ENCODE results near the gene TTI1.

The TTI1 gene

GRCh38 chr20:37956107-37956585, 77.1 kb downstream of the TTI1 start:
- H3K27ac Mint-ChIP-seq: no peak overlapping the region
- H3K27me3 Mint-ChIP-seq: peaks cover 4% of the 10 kb centered on the region
- H3K4me3 Mint-ChIP-seq: no peak overlapping the region
- peaks cover 7% of the 10 kb centered on the region for H3K9me3 Mint-ChIP-seq (ENCODE audit: low read depth)
- H3K4me1 Mint-ChIP-seq (ENCODE audit: low read depth): no peaks in the 10 kb centered on the region
- peaks cover 4% of the 10 kb centered on the region for H3K36me3 Mint-ChIP-seq

GRCh38 chr20:37955511-37955910, 77.7 kb downstream of the TTI1 start:
- H3K4me1 Mint-ChIP-seq (ENCODE audit: low read depth): no peaks in the 10 kb centered on the region
- H3K27ac Mint-ChIP-seq: no peak overlapping the region
- H3K4me3 Mint-ChIP-seq: no peak overlapping the region
- H3K27me3 Mint-ChIP-seq: peaks cover 4% of the 10 kb centered on the region
- peaks cover 7% of the 10 kb centered on the region for H3K9me3 Mint-ChIP-seq (ENCODE audit: low read depth)
- no peaks in the 10 kb centered on the region for H3K36me3 Mint-ChIP-seq

- peaks cover 3% of the 10 kb centered on the region for H3K9me3 Mint-ChIP-seq (ENCODE audit: low read depth)
- H3K36me3 Mint-ChIP-seq: no peaks in the 10 kb centered on the region
- H3K27ac Mint-ChIP-seq: no peak overlapping the region
- no peaks in the 10 kb centered on the region for H3K4me1 Mint-ChIP-seq (ENCODE audit: low read depth)
- H3K4me3 Mint-ChIP-seq: no peak overlapping the region
- H3K27me3 Mint-ChIP-seq: peaks cover 4% of the 10 kb centered on the region
Observed at GRCh38 chr20:37954626-37955025, 78.6 kb downstream of the TTI1 start.

- no peaks in the 10 kb centered on the region for H3K36me3 Mint-ChIP-seq
- peaks cover 4% of the 10 kb centered on the region for H3K27me3 Mint-ChIP-seq
- H3K27ac Mint-ChIP-seq: no peak overlapping the region
- H3K9me3 Mint-ChIP-seq (ENCODE audit: low read depth): no peaks in the 10 kb centered on the region
- no peak overlapping the region for H3K4me3 Mint-ChIP-seq
- no peaks in the 10 kb centered on the region for H3K4me1 Mint-ChIP-seq (ENCODE audit: low read depth)
Observed at GRCh38 chr20:37954190-37954589, 79.1 kb downstream of the TTI1 start.

GRCh38 chr20:37948956-37949355, 84.3 kb downstream of the TTI1 start:
- H3K27me3 Mint-ChIP-seq: no peaks in the 10 kb centered on the region
- peaks cover 6% of the 10 kb centered on the region for H3K36me3 Mint-ChIP-seq
- H3K4me3 Mint-ChIP-seq: no peak overlapping the region
- H3K27ac Mint-ChIP-seq: no peak overlapping the region
- no peaks in the 10 kb centered on the region for H3K9me3 Mint-ChIP-seq (ENCODE audit: low read depth)
- no peaks in the 10 kb centered on the region for H3K4me1 Mint-ChIP-seq (ENCODE audit: low read depth)

GRCh38 chr20:37947943-37948342, 85.3 kb downstream of the TTI1 start:
- Mint-ChIP-seq H3K27me3 (no peaks in the 10 kb centered on the region), H3K4me3 (no peak overlapping the region), H3K27ac (no peak overlapping the region), H3K4me1 (ENCODE audit: low read depth) (no peaks in the 10 kb centered on the region), H3K36me3 (peaks cover 6% of the 10 kb centered on the region), H3K9me3 (ENCODE audit: low read depth) (no peaks in the 10 kb centered on the region)

GRCh38 chr20:37946946-37947345, 86.3 kb downstream of the TTI1 start:
- Mint-ChIP-seq H3K9me3 (ENCODE audit: low read depth) (no peaks in the 10 kb centered on the region), H3K36me3 (peaks cover 6% of the 10 kb centered on the region), H3K27ac (no peak overlapping the region)

GRCh38 chr20:37945091-37945547, 88.1 kb downstream of the TTI1 start:
- H3K27ac Mint-ChIP-seq: no peak overlapping the region
- H3K27me3 Mint-ChIP-seq: no peaks in the 10 kb centered on the region
- H3K4me3 Mint-ChIP-seq: no peak overlapping the region
- no peaks in the 10 kb centered on the region for H3K9me3 Mint-ChIP-seq (ENCODE audit: low read depth)
- no peaks in the 10 kb centered on the region for H3K4me1 Mint-ChIP-seq (ENCODE audit: low read depth)
- peaks cover 6% of the 10 kb centered on the region for H3K36me3 Mint-ChIP-seq

More at GRCh38 chr20:37946946-37947345, 86.3 kb downstream of the TTI1 start:
- H3K4me1 Mint-ChIP-seq (ENCODE audit: low read depth): no peaks in the 10 kb centered on the region
- no peaks in the 10 kb centered on the region for H3K27me3 Mint-ChIP-seq
- no peak overlapping the region for H3K4me3 Mint-ChIP-seq

- H3K27ac Mint-ChIP-seq: no peak overlapping the region
- no peak overlapping the region for H3K4me3 Mint-ChIP-seq
- no peaks in the 10 kb centered on the region for H3K27me3 Mint-ChIP-seq
- H3K4me1 Mint-ChIP-seq (ENCODE audit: low read depth): no peaks in the 10 kb centered on the region
- H3K9me3 Mint-ChIP-seq (ENCODE audit: low read depth): no peaks in the 10 kb centered on the region
- peaks cover 6% of the 10 kb centered on the region for H3K36me3 Mint-ChIP-seq
Observed at GRCh38 chr20:37944456-37944981, 88.7 kb downstream of the TTI1 start.

GRCh38 chr20:37943501-37944455, 89.5 kb downstream of the TTI1 start:
- peaks cover 5% of the 10 kb centered on the region for H3K36me3 Mint-ChIP-seq
- no peaks in the 10 kb centered on the region for H3K27me3 Mint-ChIP-seq
- no peak overlapping the region for H3K27ac Mint-ChIP-seq
- H3K9me3 Mint-ChIP-seq (ENCODE audit: low read depth): no peaks in the 10 kb centered on the region
- H3K4me3 Mint-ChIP-seq: no peak overlapping the region
- no peaks in the 10 kb centered on the region for H3K4me1 Mint-ChIP-seq (ENCODE audit: low read depth)

- Mint-ChIP-seq H3K27me3 (no peaks in the 10 kb centered on the region), H3K9me3 (ENCODE audit: low read depth) (no peaks in the 10 kb centered on the region), H3K36me3 (peaks cover 3% of the 10 kb centered on the region), H3K27ac (no peak overlapping the region), H3K4me3 (no peak overlapping the region), H3K4me1 (ENCODE audit: low read depth) (no peaks in the 10 kb centered on the region)
Observed at GRCh38 chr20:37943033-37943432, 90.2 kb downstream of the TTI1 start.

GRCh38 chr20:37941992-37942391, 91.3 kb downstream of the TTI1 start:
- H3K27ac Mint-ChIP-seq: no peak overlapping the region
- H3K4me3 Mint-ChIP-seq: no peak overlapping the region
- no peaks in the 10 kb centered on the region for H3K9me3 Mint-ChIP-seq (ENCODE audit: low read depth)
- H3K36me3 Mint-ChIP-seq: no peaks in the 10 kb centered on the region
- H3K27me3 Mint-ChIP-seq: no peaks in the 10 kb centered on the region
- no peaks in the 10 kb centered on the region for H3K4me1 Mint-ChIP-seq (ENCODE audit: low read depth)

GRCh38 chr20:37941332-37941731, 91.9 kb downstream of the TTI1 start:
- H3K4me3 Mint-ChIP-seq: no peak overlapping the region
- no peaks in the 10 kb centered on the region for H3K9me3 Mint-ChIP-seq (ENCODE audit: low read depth)
- no peaks in the 10 kb centered on the region for H3K27me3 Mint-ChIP-seq
- H3K36me3 Mint-ChIP-seq: no peaks in the 10 kb centered on the region
- no peak overlapping the region for H3K27ac Mint-ChIP-seq
- no peaks in the 10 kb centered on the region for H3K4me1 Mint-ChIP-seq (ENCODE audit: low read depth)

- H3K27me3 Mint-ChIP-seq: no peaks in the 10 kb centered on the region
Observed at GRCh38 chr20:37940858-37941257, 92.4 kb downstream of the TTI1 start.

GRCh38 chr20:37939701-37940560, 93.3 kb downstream of the TTI1 start:
- Mint-ChIP-seq H3K36me3 (no peaks in the 10 kb centered on the region), H3K4me3 (no peak overlapping the region), H3K27me3 (no peaks in the 10 kb centered on the region), H3K9me3 (ENCODE audit: low read depth) (no peaks in the 10 kb centered on the region), H3K27ac (no peak overlapping the region), H3K4me1 (ENCODE audit: low read depth) (no peaks in the 10 kb centered on the region)

More at GRCh38 chr20:37940858-37941257, 92.4 kb downstream of the TTI1 start:
- Mint-ChIP-seq H3K4me3 (no peak overlapping the region), H3K36me3 (no peaks in the 10 kb centered on the region), H3K9me3 (ENCODE audit: low read depth) (no peaks in the 10 kb centered on the region), H3K4me1 (ENCODE audit: low read depth) (no peaks in the 10 kb centered on the region), H3K27ac (no peak overlapping the region)

Data from activated naive CD8-positive, alpha-beta T cell (primary cell).